HG03378 (cell line): Measurements from ENCODE around the gene SH3D21.

Source experiments
- ATAC-seq: cut with Tn5 transposase; IDR thresholded peaks from one replicate; pipeline ENCODE4 v1.9.1; 2021; ENCODE audit warnings: mild to moderate bottlenecking, moderate library complexity; ENCODE audit not compliant: unreplicated experiment

The SH3D21 gene

DNA sequence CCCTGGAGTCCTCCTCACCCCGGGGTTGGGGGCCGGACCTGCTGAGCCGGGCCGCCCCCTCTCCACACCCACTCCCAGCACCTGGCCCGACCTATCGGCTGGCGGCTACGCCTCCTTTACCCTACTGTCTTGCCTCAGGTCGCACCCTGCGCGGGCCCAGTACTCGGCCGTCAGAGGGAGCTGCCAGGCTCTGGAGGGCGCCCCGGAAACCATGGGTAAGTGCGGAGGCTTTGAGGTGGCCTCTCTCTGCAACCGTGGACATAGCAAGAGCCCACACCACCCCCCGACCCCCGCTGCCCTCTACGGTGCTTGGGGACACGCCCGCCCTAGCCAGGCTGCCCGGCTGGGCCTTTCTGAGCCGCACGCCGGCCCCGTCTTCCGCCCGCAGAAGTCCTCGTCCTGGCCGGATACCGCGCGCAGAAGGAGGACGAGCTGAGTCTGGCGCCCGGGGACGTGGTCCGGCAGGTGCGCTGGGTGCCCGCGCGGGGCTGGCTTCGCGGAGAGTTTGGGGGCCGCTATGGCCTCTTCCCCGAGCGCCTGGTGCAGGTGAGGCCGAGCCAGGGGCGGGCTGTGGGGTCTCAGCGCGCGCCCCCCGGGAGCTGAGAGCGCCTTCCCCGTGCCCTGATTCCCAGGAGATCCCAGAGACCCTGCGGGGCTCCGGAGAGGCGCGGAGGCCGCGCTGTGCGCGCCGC lies at the start of gene SH3D21:
Gene SH3D21, plus strand, starts transcription at position 159 of the 692 bp plus-strand sequence. Its CDS starts 53 bp downstream, at position 212.
- peak; percentile 26 for ATAC-seq

- ATAC-seq, result no peak
Measured at GRCh38 chr1:36256558-36257374, 49.4 kb upstream of the SH3D21 start.

- no peak for ATAC-seq
Measured at GRCh38 chr1:36257375-36257767, 48.8 kb upstream of the SH3D21 start.

- no peak for ATAC-seq
Measured at GRCh38 chr1:36258960-36259344, 47.2 kb upstream of the SH3D21 start.

DNA sequence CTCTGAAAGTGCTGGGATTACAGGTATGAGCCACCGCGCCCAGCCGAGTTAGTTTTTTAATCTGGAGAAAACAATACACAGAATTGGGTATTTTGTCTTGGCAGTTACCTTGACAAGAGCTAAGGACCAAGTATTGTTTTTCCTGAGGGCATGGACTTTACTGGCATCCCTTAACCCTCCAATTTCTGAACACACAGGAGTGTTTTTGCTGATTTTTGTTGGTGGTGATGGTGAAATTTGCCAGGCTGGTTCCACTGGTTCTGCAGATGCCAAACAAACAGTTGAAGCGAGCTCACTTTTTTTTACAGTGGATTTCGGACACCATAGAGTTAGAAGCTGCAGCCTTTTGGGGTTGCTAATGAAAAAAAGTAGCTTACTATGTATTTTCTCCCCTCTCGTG lies 37.2 kb upstream of the SH3D21 start:
- ATAC-seq, result no peak

- ATAC-seq, result no peak
Measured at GRCh38 chr1:36269408-36269838, 36.7 kb upstream of the SH3D21 start.

DNA sequence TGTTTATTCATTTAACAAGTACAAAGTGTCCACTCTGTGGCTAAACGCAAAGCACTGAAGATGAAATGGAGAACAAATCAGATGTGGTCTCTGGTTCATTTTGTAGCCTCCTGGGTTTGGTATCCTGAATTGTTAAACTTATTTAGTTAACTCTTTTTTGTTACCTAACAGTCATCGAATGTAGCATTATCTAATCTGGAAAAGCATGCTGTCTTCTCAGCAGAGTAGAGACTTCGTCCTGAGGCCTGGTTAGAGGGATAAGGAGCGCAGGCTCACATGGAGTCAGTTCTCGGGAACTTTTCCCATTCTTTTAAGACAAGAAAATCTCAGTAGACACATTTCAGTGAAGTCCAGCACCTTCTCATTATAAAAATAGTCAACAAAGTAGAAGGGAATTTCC lies 33.1 kb upstream of the SH3D21 start:
- ATAC-seq, result no peak

GRCh38 chr1:36274201-36274600 lies 32.0 kb upstream of the SH3D21 start:
- ATAC-seq, result no peak

DNA sequence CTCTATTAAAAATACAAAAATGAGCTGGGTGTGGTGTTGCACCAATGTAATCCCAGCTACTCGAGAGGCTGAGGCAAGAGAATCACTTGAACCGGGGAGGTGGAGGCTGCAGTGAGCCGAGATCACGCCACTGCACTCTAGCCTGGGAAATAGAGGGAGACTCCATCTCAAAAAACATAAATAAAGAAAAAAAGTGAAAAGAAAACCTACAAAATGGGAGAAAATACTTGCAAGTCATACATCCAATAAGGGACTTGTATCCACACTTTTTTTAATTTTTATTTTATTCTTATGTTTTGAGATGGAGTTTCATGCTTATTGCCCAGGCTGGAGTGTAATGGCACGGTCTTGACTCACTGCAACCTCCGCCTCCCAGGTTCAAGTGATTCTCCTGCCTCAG lies 29.5 kb upstream of the SH3D21 start:
- ATAC-seq, result no peak

GRCh38 chr1:36279110-36279788 lies 26.9 kb upstream of the SH3D21 start:
- ATAC-seq, result no peak

- ATAC-seq, result no peak
Measured at GRCh38 chr1:36279789-36280296, 26.3 kb upstream of the SH3D21 start.

DNA sequence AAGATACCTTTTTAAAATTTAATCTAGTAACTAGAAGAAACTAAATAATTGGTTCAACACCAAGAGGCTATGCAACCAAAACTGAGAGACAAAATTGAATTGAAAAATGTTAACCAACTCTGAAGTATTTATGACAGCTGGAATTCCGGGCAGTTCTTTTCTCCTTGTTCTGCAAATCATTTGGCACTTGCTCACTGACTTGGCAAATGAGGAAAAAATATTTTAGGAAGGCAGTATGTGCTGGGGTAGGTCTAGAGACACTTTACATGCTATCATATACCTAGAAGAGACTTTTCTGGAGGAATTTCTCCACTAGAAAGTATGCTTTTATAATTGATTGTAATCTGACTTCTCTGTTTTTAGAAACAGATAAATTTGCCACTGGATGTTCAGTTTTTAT lies 22.1 kb upstream of the SH3D21 start:
- no peak for ATAC-seq

DNA sequence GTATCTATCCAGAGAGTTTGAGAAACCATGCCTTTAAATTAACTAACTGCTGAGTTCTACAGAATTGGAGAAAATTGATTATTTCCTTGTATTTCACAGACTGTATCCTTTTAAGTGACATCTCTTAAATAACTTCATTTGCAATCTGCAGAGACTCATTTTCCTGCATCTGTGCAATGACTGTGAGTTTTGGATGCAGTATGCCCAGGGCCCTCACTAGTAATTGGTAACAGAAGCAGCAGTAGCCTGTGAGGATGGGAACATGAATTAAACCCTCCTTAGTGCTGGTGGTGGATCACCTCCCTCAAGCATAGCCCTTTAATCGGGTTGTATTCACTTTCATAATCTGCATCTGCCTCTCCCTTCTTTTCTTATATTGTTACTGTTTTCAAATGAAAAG lies 21.7 kb upstream of the SH3D21 start:
- ATAC-seq, result no peak

DNA sequence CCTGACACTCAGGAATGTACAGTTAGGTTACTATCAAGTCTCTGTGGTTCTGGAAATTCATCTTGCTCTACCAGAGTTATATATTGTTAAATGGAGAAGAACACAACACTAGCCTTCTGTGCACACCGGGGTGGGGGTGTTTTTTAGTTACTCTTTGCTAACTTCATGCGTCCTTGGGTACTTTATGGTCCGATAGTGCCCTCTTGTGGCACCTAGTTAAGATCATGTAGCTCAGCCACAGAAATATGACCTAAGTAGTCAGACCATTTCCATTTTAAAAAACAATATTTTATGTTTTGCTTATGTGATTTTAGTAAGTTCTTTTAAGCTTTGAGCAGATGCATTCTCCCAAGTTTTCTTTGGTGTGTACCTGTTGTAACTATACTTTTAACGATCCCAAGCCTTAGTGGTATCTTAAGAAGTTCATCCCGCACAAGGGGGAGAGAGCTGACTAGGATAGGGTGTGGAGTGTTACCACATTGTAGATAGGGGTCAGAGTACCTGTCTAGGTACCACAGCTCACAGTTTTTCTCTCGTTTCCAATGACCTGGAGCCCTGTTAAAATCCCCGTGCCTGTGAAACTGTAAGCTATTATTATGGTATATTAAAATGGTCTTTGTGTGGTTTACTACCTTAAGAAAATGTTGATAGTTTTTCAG lies 20.6 kb upstream of the SH3D21 start:
- ATAC-seq, result no peak

DNA sequence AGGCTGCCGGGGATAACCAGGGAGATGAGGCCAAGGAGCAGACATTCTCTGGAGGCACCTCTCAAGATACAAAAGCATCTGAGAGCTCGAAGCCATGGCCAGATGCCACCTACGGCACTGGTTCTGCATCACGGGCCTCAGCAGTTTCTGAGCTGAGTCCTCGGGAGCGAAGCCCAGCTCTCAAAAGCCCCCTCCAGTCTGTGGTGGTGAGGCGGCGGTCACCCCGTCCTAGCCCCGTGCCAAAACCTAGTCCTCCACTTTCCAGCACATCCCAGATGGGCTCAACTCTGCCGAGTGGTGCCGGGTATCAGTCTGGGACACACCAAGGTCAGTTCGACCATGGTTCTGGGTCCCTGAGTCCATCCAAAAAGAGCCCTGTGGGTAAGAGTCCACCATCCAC lies 19.4 kb upstream of the SH3D21 start:
- ATAC-seq, result no peak

DNA sequence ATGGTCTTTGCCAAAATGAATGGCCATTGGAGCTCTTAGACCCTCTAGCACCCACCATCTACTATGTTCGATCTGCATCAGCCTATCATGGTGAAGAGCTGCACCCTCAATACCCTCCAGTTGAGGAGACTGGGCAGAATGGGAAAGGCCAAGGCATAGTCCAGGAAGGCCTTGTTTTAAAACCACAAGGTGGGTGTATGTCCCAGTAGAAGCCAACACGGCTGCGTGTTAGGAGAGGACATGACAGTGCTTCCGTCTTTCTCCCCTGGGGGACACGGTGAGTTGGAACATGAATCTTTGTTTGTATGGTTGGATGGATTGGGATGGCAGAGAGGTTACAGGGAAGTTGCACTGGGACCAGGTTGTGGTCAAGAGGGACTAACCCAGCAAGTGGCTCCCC lies 18.6 kb upstream of the SH3D21 start:
- ATAC-seq, result no peak

DNA sequence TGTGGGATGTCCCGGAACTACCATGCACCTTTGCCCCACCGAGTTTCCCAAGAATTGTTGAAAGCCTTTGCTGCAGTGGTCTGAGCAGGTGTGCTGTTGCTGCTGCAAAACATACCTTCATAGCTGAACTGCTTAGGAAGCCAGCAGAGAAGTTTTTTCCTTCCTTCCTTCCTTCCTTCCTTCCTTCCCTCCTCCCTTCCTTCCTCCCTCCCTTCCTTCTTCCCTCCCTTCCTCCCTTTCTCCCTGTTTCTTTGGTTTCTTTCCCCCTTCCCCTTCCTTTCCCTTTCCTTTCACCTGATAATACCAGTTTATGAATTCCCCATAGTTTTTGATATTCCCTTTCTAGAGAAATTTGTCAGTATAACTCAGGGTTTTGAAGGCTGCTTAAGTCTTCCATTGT lies 10.8 kb upstream of the SH3D21 start:
- ATAC-seq, result no peak

GRCh38 chr1:36297062-36297461 lies 9.1 kb upstream of the SH3D21 start:
- no peak for ATAC-seq

- ATAC-seq, result no peak
Measured at GRCh38 chr1:36298640-36299039, 7.5 kb upstream of the SH3D21 start.

- ATAC-seq, result no peak
Measured at GRCh38 chr1:36300526-36300925, 5.6 kb upstream of the SH3D21 start.

GRCh38 chr1:36301220-36301619 lies 4.9 kb upstream of the SH3D21 start:
- no peak for ATAC-seq
